HepG2 (cell line): Measurements from ENCODE around the gene ZNF526. TPM values are rescaled to one million over a fixed set of nuclear protein-coding genes. Genes with fewer than 3 reads are reported as not detected.
A peak's percentile ranks its signal among the peaks of the same experiment; 100 is the strongest.

ENCODE experiments used
- FOSL1 ChIP-seq: sonication (generic); formaldehyde crosslinking; IDR thresholded peaks from 2 replicates; pipeline ENCODE4 v1.9.0; 2021; ENCODE audit warnings: missing genetic modification reagents, borderline replicate concordance
- IRX3 ChIP-seq: sonication (generic); formaldehyde crosslinking; IDR thresholded peaks from 2 replicates; pipeline ENCODE4 v1.8.1; 2023; ENCODE audit warnings: mild to moderate bottlenecking, low read depth, missing genetic modification reagents, borderline replicate concordance
- MAF1 ChIP-seq: sonication (generic); formaldehyde crosslinking; IDR thresholded peaks from 2 replicates; pipeline ENCODE4 v1.5.0; 2020; ENCODE audit warnings: missing genetic modification reagents, borderline replicate concordance
- PRDM10 ChIP-seq: sonication (generic); formaldehyde crosslinking; IDR thresholded peaks from 2 replicates; pipeline ENCODE4 v1.4.0; 2020; ENCODE audit warnings: low read depth, missing genetic modification reagents
- SAP130 ChIP-seq: IDR thresholded peaks from 2 replicates; pipeline ENCODE4 v1.6.1; 2016; ENCODE audit warnings: low read depth
- SMAD1 ChIP-seq: sonication (generic); formaldehyde crosslinking; IDR thresholded peaks from 2 replicates; pipeline ENCODE4 v1.4.0; 2020; ENCODE audit warnings: missing genetic modification reagents, low read depth, mild to moderate bottlenecking, borderline replicate concordance
- XRCC5 ChIP-seq: fragments of 200-400 bp; formaldehyde crosslinking; optimal IDR thresholded peaks from 2 replicates; pipeline ENCODE3; 2017; ENCODE audit warnings: mild to moderate bottlenecking, low read length
- ZBTB42 ChIP-seq: sonication (generic); formaldehyde crosslinking; IDR thresholded peaks from 2 replicates; pipeline ENCODE4 v1.5.0; 2020; ENCODE audit warnings: mild to moderate bottlenecking, missing genetic modification reagents
- ZGPAT ChIP-seq: IDR thresholded peaks from 2 replicates; pipeline ENCODE4 v1.6.1; 2016; ENCODE audit warnings: mild to moderate bottlenecking
- ZNF124 ChIP-seq: sonication (generic); formaldehyde crosslinking; IDR thresholded peaks from 2 replicates; pipeline ENCODE4 v1.4.0; 2020; ENCODE audit warnings: missing genetic modification reagents
- ZNF383 ChIP-seq: sonication (generic); formaldehyde crosslinking; IDR thresholded peaks from 2 replicates; pipeline ENCODE4 v1.4.0; 2020; ENCODE audit warnings: missing genetic modification reagents, mild to moderate bottlenecking, borderline replicate concordance
- ZNF484 ChIP-seq: sonication (generic); formaldehyde crosslinking; IDR thresholded peaks from 2 replicates; pipeline ENCODE4 v1.5.1; 2020; ENCODE audit warnings: mild to moderate bottlenecking, low read depth, missing genetic modification reagents, borderline replicate concordance
- ZNF496 ChIP-seq: sonication (generic); formaldehyde crosslinking; IDR thresholded peaks from 2 replicates; pipeline ENCODE4 v1.8.1; 2023; ENCODE audit warnings: mild to moderate bottlenecking, moderate library complexity, missing genetic modification reagents; ENCODE audit not compliant: insufficient replicate concordance
- ZNF747 ChIP-seq: sonication (generic); formaldehyde crosslinking; IDR thresholded peaks from 2 replicates; pipeline ENCODE4 v1.8.1; 2023; ENCODE audit warnings: missing genetic modification reagents, mild to moderate bottlenecking, borderline replicate concordance
- ZNF816 ChIP-seq: sonication (generic); formaldehyde crosslinking; IDR thresholded peaks from 2 replicates; pipeline ENCODE4 v1.8.0; 2022; ENCODE audit warnings: missing genetic modification reagents, mild to moderate bottlenecking, borderline replicate concordance
- polyA plus RNA-seq, 8 experiments: library from polyadenylated mRNA; depleted of rRNA in 3 of 8; stranded (reverse) in 7 of 8; unstranded in 1 of 8; fragments of >200 nt; fragmentation: Illumina TruSeq in 4 of 8; extraction: Trizol in 4 of 8; gene quantifications; 2 replicates each; pipeline versions ENCODE4 v1.2.1 to v1.2.3, GENCODE V29; 2011 to 2016; ENCODE audit warnings: low read depth in 4 of 8, missing spikeins in 1 of 8, mixed read lengths in 1 of 8; ENCODE audit not compliant: insufficient read depth in 1 of 8
- total RNA-seq, 5 experiments: library from RNA; depleted of rRNA; stranded (reverse); fragments of >200 nt; fragmentation: Illumina TruSeq; extraction: Trizol; gene quantifications; 2 replicates each; pipeline ENCODE4 v1.2.3, GENCODE V29; 2016; ENCODE audit warnings: low read depth in 1 of 5
- TF ChIP-seq, protein P1 (sequence below), 2 experiments: sonication (generic) in 1 of 2; formaldehyde crosslinking in 1 of 2; IDR thresholded peaks; 2 replicates each; pipeline versions ENCODE4 v1.4.0 to v1.6.1; 2018 to 2020; ENCODE audit warnings: missing genetic modification reagents in 2 of 2, borderline replicate concordance in 1 of 2, low read depth in 1 of 2, mild to moderate bottlenecking in 1 of 2, missing biosample characterization in 1 of 2
- TF ChIP-seq, protein P2 (sequence below), 2 experiments: fragments of 450-650 bp in 1 of 2; sonication (generic) in 1 of 2; formaldehyde crosslinking; IDR thresholded peaks; 2 replicates each; pipeline versions ENCODE4 v1.5.0 to v1.8.0; 2020 to 2022; ENCODE audit warnings: mild to moderate bottlenecking in 1 of 2, missing genetic modification reagents in 1 of 2
- TF ChIP-seq, protein P3 (sequence below): sonication (generic); formaldehyde crosslinking; IDR thresholded peaks from 2 replicates; pipeline ENCODE4 v1.4.0; 2020; ENCODE audit warnings: missing genetic modification reagents

Gene ZNF526
- total and polyA plus RNA-seq, 2 of the 13 experiments (the other 11 are each of a cell fraction or from before 2014, with no cell fraction given), result 3.3 to 8.4 TPM

DNA sequence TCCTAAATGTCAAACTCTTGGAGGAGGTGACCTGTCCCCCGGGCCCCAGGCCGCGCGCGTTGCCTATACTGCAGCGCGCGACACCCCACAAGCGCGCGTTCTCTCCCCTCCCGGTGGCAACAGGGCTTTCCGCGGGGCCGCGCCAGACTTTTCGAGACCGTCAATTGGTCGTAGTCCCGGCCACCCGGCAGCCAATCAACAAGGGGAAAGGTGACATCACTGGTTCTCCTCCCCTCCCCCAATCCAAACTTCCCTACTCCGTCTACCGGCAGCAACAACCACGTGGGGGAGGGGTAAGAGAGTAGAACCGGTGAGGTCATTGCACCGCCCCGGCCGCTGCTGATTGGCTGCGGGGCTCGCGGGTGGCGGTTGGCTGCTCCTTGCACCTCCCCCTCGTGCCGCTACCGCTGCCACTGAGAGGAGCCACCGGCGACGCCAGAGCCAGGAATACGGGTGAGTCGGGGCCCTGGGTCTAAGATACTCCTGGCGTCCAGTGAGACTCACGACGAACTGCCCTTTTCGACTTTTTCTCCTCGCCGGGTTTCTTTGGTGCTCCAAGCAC, 48.1 kb downstream of the ZNF526 start (continued):
- TF ChIP-seq ZGPAT, result peak; percentile 77
- TF ChIP-seq, protein P1, sequence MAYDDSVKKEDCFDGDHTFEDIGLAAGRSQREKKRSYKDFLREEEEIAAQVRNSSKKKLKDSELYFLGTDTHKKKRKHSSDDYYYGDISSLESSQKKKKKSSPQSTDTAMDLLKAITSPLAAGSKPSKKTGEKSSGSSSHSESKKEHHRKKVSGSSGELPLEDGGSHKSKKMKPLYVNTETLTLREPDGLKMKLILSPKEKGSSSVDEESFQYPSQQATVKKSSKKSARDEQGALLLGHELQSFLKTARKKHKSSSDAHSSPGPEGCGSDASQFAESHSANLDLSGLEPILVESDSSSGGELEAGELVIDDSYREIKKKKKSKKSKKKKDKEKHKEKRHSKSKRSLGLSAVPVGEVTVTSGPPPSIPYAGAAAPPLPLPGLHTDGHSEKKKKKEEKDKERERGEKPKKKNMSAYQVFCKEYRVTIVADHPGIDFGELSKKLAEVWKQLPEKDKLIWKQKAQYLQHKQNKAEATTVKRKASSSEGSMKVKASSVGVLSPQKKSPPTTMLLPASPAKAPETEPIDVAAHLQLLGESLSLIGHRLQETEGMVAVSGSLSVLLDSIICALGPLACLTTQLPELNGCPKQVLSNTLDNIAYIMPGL (CRISPR knock-in tag; IDR thresholded peaks at IDR 0.05; ENCODE audit: borderline replicate concordance in 1 of 2, low read depth in 1 of 2), result peak in 1 of 2 experiments; percentile 13; a peak in 1 of 4 replicates
- TF ChIP-seq ZNF747 (CRISPR knock-in tag), result 0 out of 2 replicates have a peak, but pooled peaks have one; percentile 33
- no peak for TF ChIP-seq ZNF383 (CRISPR knock-in tag)
- no peak for TF ChIP-seq ZNF496 (CRISPR knock-in tag)
- no peak for TF ChIP-seq PRDM10
- no peak for TF ChIP-seq XRCC5
- TF ChIP-seq ZNF816 (CRISPR knock-in tag), result no peak
- TF ChIP-seq IRX3, result no peak
- TF ChIP-seq, protein P2, sequence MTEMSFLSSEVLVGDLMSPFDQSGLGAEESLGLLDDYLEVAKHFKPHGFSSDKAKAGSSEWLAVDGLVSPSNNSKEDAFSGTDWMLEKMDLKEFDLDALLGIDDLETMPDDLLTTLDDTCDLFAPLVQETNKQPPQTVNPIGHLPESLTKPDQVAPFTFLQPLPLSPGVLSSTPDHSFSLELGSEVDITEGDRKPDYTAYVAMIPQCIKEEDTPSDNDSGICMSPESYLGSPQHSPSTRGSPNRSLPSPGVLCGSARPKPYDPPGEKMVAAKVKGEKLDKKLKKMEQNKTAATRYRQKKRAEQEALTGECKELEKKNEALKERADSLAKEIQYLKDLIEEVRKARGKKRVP (CRISPR knock-in tag; IDR thresholded peaks at IDR 0.05), result peak in 1 of 2 experiments; percentile 49; a peak in 1 of 4 replicates
- peak; percentile 83 for TF ChIP-seq SAP130
- TF ChIP-seq FOSL1 (CRISPR knock-in tag), result no peak
- 0 out of 2 replicates have a peak, but pooled peaks have one; percentile 79 for TF ChIP-seq SMAD1 (CRISPR knock-in tag)
- no peak for TF ChIP-seq ZNF124 (CRISPR knock-in tag)
- no peak for TF ChIP-seq ZBTB42 (CRISPR knock-in tag)
- 0 out of 2 replicates have a peak, but pooled peaks have one; percentile 52 for TF ChIP-seq MAF1
- TF ChIP-seq, protein P3, sequence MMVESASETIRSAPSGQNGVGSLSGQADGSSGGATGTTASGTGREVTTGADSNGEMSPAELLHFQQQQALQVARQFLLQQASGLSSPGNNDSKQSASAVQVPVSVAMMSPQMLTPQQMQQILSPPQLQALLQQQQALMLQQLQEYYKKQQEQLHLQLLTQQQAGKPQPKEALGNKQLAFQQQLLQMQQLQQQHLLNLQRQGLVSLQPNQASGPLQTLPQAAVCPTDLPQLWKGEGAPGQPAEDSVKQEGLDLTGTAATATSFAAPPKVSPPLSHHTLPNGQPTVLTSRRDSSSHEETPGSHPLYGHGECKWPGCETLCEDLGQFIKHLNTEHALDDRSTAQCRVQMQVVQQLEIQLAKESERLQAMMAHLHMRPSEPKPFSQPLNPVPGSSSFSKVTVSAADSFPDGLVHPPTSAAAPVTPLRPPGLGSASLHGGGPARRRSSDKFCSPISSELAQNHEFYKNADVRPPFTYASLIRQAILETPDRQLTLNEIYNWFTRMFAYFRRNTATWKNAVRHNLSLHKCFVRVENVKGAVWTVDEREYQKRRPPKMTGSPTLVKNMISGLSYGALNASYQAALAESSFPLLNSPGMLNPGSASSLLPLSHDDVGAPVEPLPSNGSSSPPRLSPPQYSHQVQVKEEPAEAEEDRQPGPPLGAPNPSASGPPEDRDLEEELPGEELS (CRISPR knock-in tag), result peak; percentile 65
- no peak for TF ChIP-seq ZNF484 (CRISPR knock-in tag)
